Cardiac septum (tissue), 1 donor: ENCODE data around the gene POU3F3. TPM values are rescaled to one million over a fixed set of nuclear protein-coding genes. Genes with fewer than 3 reads are reported as not detected.

Source experiments
- DNase-seq: peaks from one replicate; pipeline ENCODE4 v3.0.0-alpha.2; 2020; ENCODE audit warnings: low spot score
- intact Hi-C: fragments of 100-400 bp; cut with DNase I; formaldehyde crosslinking; loops from one replicate; pipeline ENCODE4 v1.14.0; 2022
- long read RNA-seq: library from polyadenylated mRNA; unstranded; transcript quantifications from one replicate; pipeline ENCODE4 v2.0.0, GENCODE V29; 2021
- total RNA-seq: library from RNA; stranded (reverse); fragmentation: NEBNext Ultra II Directional; extraction: Animal tissue kit (Norgen Biotek cat#: 25700); gene quantifications from one replicate; pipeline ENCODE4 v1.2.1, GENCODE V29; 2021
- donor health status: DM: no; HTN: no; CAD: no.

The POU3F3 gene
- 0.11 TPM for total RNA-seq
- long read RNA-seq, result 0 reads

DNA sequence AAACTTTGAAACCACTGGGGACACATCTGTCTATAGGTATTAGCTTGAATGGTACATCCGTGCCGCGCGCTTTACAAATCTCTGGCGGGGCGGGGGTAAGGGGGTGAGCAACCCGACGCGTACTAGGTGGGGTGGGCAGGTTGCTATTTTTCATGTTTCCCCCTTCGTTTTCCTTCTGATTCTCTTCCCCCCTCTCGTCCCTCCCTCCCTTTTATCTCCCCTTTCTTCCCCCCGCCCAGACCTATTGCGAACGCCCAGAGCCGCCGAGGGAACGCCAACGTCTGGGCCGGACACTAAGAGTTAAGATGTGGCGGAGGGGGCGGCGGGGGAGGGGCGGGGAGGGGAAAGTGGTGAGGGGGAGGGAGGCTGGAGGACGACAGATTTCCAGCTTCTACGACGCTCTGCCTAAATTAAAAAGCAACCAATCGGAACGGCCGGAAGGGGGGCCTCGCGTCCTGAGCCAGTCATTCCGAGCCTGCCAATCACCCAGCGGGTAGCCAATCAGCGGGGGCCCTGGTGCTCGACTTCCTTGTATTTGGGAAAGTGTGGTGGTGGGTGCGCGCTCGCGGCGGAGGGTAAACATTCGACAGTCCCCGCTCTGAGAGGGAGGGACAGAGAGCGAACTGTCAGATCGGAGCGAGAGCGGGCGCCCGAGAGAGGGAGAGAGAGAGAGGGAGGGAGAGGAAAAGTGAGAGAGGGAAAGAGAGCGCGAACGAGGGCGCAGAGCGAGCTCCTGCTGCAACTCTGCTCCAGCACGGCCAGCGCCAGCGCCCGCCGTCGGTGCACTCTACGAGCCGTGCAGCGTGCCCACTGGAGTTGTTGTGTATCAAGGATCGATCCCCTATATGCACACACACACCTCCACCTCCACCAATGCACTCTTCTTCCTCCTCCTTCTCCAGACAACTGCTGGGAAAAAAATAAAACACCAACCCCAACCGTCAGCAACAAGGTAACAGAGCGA, at the start of gene POU3F3:
Gene POU3F3, plus strand, starts transcription at position 582 of the 964 bp plus-strand sequence. CDS start 1,396 bp downstream, outside the sequence.
- DNase-seq, result no peak
- intact Hi-C loops, result loop anchor here (5.0 kb wide), 1 partner anchor 197 kb away; no protein-coding TSS in a partner anchor

DNA sequence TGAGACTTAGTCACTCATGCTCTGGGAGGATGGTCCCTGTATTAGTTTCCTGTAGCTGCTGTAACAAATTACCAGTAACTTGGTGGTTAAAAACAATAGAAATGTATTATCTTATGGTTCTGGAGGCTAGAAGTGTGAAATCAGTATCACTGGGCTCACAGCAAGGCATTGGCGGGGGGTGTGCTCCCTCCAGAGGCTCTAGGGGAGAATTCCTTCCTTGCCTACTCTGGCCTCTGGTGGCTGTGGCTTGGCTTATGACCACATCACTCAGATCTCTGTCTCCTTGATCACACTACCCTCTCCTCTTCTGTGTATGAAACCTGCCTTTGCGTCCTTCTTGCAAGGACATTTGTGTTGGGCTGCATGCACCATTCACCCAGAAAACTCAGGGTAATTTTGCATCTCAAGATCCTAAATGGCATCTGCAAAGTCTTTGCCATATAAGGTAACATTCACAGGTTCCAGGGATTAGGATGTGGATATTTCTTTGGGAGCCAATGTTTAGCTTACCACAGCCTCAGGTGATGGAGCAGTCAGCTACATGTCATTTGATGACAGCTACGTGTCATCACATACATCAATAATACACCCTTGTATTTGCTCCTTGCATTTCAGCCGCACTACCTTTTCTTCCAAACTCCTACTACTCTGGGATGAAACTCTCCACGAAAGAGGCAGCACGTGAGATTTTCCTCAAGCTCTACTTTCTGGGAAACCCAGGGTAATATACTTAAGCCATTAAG, 49.6 kb upstream of the POU3F3 start:
- no peak for DNase-seq
- intact Hi-C loops, result no loop called here

DNA sequence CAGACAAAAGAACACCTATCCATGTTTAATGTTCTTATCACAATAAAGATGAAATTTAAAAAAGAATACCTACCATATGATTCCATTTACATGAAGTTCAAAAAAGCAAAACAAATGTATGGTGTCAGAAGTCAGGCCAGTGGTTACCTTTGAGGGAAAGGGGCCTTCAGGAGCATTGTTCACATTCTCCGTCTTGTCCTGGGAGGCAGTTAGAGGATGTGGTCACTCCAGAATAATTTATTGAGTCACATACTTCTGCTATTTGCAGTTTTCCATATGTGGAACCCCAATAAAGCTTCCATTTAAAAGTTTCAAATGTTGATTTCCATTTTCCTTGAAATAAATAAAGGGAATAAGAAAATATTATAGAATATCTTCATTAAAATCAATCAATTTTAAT, 41.6 kb upstream of the POU3F3 start:
- DNase-seq, result no peak
- intact Hi-C loops, result no loop called here

DNA sequence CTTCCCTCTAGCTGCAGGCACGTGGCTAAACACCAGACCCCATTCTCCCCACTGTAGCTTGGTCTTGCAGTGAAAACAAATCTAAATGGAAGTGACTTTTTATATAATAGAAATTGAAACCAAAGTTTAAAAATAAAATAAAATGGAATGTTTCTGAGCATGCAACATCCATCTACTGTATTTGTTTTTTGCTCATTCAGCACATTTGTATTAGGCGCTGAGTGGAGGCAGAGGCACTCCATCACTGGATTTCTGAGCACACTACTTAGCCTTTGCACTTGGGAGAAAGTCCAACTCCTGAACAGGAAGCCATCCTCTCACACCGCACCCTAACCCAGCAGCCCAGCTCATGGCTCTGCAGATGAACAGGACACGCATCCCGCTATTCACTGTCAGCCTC, 37.8 kb upstream of the POU3F3 start:
- intact Hi-C loops, result no loop called here
- DNase-seq, result no peak

DNA sequence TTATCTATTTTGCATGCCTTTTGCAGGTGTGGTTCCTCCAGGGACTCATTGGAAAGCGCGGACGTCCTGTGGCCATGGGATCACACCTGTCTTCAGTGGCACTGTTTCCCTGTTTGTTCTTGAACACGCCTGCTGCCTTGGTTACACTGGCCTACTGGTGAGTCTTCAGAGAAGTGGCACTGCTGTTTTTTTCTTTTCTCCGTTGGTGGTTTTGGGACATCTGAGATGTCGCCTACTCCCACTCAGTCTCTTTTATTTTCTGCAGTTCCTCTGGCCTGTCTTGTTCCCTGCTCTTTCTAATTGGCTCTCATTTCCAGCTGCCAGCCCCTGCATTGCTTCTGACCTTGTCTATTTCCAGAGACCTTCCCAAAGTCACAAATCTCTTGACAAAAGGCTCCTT, 35.7 kb upstream of the POU3F3 start:
- intact Hi-C loops, result no loop called here
- no peak for DNase-seq

DNA sequence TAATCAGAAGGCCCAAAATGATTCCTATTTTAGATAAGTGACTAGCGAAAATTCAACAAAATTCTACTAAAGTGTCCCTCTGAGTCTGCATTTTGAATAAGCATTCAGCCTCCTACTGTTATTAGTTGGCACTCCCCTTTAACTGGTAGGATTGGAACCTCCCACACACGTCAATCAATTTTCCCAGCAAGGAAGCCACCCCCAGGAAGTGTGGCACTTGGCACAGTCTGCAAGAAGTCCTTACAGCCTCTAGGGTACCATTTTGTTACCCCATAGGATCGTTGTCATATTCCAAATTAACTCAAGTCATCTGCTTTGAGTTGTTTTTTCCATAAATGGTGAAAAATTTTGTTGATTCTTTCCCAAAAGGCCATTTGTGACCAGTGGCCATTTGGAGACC, 33.8 kb upstream of the POU3F3 start:
- no peak for DNase-seq
- intact Hi-C loops, result no loop called here

DNA sequence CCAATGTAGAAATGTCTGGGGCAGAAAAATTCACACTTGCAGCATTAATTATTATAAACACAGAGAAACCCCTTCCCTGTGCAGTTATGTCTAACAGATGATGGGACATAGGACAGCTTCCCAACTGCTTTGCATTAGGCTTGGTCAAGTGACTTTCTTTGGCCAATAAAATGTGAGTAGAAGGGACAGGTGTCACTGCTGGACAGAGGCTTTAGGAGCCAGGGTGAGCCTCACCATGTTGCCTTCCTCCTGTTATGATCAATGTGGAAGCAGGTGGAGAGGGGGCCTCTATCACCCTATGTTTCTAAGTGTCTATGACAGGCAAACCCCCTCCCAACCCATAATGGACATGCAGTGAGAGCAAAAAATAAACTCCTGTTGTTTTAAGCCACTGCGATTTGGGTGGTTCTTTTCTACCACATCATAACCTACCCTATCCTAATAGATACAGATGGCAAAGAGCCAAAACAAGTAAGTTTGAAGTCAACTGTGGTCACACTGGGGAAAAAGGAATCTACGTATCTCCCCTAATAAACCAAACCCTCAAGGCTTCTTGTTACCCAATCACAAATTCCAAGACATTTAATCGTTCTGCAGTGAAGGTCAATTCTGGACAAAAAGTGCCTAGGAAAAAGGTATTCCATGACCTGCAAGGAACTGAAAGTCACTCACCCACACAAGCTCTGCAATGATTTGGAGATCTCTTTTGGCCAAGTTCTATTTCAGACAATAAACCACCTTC, 28.6 kb upstream of the POU3F3 start:
- DNase-seq, result no peak
- intact Hi-C loops, result no loop called here

DNA sequence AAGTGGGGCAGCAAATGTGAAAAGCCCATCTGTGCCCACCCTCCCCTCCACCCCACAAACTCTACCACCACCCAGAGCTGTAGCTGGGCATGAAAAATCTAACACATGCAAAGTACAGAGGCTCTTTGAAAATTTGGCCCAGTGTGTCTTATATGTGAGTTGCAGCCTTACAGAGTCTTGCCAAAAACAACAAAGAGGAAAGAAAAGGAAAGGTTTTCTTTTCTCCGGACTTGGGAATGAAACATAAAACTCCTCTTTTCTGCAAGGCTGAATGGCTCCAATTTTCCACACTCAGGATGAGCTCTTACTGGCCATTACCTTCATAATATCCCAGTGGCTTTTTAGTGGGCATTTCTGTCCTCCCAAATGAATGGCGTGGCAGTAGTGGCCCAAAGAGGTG, 27.9 kb upstream of the POU3F3 start:
- no peak for DNase-seq
- intact Hi-C loops, result no loop called here

DNA sequence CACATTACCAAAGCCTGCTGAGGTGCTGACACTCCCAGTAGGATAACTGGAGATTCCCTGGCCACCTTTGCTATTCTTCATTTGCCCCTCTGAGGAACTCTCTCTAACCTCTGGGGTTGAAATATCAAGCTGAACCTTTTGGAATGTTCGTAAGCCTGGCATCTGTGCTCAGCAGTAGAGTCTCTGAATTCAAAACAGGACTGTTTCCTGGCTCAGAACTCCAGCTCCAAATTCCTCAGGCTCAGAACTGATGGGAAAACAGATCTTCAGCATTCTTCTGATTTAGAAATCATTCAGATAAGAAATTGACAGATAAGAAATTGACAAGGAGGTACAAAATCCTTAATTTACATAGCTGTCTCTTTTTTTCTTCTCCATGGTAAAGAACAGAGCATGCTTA, 22.2 kb upstream of the POU3F3 start:
- no peak for DNase-seq
- intact Hi-C loops, result no loop called here

DNA sequence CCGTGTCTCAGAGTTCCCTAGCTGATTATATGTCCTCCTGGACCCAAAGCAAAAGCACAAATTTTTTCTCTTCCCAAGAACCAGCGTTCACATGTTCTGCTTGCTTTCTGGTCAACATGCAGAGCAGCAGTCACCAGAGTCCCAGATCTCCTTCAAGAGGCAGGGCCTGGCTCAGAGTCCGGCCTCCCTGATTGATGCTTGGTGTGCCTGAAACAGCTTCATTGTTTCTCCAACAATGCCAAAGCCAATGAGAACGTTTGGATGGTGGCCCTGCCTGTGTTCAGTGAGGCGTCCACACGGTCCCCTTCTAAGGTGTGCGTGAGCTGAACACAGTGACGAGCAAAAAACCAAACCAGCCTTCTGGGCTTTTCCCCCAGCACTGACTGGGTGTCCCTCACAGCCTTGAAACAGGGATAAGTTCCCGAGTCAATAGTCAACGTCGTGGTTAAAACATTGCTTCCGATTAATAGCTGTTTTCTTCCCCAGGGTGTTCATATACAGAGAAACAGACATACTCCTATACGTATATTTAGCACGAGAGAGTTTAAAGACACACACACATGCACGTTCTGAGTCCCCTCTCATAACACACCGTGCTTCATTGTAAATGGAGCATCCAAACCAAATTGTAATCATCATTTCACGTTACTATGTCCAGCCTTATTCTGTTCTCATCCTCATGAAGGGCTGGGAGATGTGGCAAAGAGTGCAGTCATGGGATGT, 19.3 kb upstream of the POU3F3 start:
- intact Hi-C loops, result no loop called here
- DNase-seq, result no peak

DNA sequence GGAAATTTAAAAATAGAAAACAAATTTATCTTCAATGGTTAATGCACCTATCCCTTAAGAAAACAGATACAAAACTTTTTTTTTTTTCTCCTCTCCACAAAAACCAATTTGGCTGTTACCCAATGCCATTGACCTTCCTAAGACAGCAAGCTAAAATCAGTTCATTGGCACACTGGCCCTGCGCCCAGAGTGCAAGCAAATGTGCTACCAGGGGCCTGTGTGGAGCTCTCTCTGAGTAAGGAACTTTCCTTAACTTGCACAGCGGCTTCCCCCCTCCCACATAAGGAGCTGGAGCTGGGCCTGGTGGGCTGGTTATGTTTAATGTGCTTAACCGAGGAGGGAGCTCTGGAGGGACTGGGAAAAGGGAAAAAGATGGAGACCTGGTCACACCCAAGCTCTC, 17.6 kb upstream of the POU3F3 start:
- no peak for DNase-seq
- intact Hi-C loops, result no loop called here

DNA sequence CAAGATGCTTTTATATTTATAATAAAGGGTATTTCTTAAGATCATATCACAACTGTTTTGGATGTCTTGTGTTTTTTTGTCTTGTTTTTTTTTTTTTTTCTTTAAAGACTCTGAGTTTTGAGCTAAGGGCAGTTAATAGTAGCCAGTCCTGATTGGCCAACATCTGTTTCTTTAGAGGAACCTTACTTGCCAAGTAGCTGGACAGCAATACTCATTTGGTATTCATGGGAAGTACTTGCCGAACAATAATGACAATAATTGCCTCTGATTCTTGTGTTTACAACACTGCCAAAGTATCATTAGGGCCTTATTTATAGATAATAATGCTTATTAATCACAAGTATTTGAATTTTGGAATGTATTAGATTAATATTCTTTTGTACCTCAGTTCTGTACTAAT, 17.1 kb upstream of the POU3F3 start:
- DNase-seq, result no peak
- intact Hi-C loops, result no loop called here

DNA sequence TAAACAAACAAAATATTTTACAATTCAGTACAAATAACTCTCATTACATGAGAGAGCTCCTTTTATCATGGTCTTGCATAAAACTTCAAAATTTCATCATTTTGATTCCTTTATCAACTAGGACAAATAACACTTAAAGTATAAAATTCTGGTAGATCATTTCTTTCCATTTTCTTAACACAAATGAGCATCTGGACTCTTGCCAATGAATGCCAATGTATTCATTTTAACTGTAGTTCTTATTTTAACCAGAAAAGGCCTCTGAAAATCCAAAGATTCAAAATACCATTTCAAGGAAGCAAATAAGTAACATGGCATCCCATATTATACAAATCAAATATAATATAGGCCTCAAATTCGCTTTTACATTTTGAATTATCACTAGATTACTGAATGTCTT, 13.8 kb upstream of the POU3F3 start:
- intact Hi-C loops, result no loop called here
- DNase-seq, result no peak

DNA sequence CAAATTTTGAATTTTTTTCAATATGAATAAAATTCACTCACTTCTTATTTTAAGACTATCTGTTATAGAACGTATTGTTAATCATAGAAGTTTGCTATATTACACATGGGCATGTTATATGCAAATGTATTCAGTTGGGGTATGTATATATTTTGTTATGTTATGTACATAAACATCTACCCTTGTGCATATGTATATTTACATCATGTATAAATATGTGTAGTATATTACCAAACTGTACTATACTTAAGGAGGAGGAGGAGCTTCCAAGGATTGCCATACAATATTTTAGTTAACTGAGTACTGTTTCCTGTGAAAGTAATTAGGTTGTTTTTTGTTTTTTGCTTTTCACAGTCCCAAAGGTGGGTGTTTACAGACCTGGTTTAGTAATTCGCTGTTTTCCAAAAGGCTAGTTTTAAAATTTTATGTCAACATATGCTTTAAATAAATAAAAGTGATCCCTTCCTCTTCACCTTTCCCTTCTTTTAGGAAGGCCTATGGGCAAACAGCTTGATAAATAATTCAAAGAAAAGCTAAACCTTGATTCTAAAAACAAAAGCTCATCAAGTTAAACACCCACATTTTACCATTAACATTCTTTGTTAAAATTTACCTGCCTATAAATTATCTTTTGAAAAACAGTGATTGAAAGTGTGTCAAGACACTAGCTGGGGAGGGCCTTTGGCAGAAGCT, 12.9 kb upstream of the POU3F3 start:
- no peak for DNase-seq
- intact Hi-C loops, result no loop called here

DNA sequence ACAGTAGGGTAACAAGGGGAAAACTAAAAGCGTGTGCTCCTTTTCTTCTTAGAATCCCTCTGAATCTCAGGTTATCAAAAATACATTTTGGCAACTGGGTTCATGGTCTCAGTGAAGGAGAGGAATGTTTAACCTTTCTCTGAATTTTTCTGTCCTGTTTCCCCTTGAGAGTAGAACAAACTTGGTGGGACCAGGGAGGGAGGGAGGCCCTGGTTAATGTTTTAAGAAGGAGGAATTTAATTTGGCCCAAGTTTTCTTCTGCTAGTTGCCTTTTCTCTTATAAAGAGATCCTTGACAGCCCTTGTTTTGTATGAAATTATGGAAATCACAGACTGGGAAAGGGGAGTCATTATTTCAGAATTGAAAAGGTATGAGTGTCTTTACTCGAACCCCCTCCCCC, 12.2 kb upstream of the POU3F3 start:
- intact Hi-C loops, result no loop called here

DNA sequence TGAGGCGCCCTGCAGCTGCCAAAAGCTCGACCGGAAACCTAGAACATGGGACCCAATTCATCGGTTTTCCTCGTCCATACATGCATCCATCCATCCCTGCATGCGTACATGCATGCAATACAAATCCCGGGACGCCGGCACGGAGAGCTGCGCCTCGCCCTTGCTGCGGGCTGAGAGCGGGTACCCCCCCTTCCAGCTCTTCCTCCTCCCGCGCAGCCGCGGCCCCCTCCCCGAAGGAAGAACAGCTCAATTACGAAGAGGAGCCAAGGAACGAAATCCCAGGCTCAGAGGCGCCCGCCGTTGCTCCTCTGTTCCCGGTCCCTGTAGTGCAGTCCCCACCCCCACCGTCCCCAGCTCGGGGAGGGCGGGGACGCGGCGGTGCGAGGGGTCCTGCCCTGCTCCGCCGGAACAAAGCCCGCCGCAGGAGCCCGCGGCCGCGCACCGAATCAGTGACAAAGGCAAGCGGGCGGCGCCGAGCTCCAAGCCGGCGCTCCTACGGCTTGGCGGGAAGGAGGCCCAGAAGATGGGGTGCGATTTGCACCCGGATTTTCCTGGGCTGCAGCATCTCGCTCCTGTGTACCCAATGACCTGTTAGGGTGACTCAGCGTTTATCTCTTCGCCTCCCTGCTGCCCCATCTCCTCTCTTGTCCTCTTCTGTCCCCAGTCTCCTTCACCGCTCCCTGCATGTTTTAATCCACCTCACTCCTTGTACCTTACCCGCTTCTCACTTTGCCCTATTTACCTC, 8.9 kb upstream of the POU3F3 start:
- no peak for DNase-seq
- intact Hi-C loops, result no loop called here

More for the DNA sequence above, 12.2 kb upstream of the POU3F3 start:
- DNase-seq, result no peak

DNA sequence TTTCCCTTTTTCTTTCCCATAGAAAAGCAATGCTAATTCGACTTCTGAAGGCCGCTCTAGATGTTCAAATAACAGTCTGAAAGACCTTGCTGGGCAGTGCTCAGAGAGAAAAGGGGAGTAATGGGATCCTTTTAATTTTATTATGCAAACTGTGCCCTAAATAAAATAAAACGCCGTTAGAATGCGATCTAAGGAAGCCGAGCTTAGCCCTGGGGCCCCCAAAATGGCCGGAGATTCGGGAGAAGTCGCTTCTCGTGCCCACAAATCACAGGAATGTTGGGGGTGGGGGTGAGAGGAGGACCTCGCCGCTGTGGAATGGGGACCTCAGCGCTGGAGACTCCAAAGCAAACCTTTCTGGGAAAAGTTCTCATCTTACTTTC, 8.4 kb upstream of the POU3F3 start:
- intact Hi-C loops, result no loop called here
- no peak for DNase-seq
